Psoas muscle (tissue), 8 donors: ENCODE data around the gene RNF213. TPM values are rescaled to one million over a fixed set of nuclear protein-coding genes. Genes with fewer than 3 reads are reported as not detected.
A peak's percentile ranks its signal among the peaks of the same experiment; 100 is the strongest.

Source experiments
- ATAC-seq, 4 donors: fragments of 200-7000 bp; cut with Tn5 transposase; one replicate each; pipeline ENCODE4 v1.9.1; 2020; ENCODE audit warnings: moderate library complexity in 3 of 4, mild to moderate bottlenecking in 2 of 4
- DNase-seq, 2 donors: peaks; one replicate each; pipeline ENCODE4 v3.0.0-alpha.2; 2020
- H3K27ac ChIP-seq: fragments of 200-600 bp; one replicate; pipeline ENCODE4 v1.8.0; 2022
- H3K27me3 ChIP-seq, 3 donors: fragments of 200-600 bp in 1 of 3; one replicate each; pipeline versions ENCODE4 v1.6.1 to v1.8.0; 2013 to 2022; ENCODE audit warnings: low read length in 2 of 3, mild to moderate bottlenecking in 2 of 3, moderate library complexity in 1 of 3; ENCODE audit not compliant: insufficient read depth in 3 of 3
- H3K36me3 ChIP-seq, 2 donors: fragments of 200-600 bp in 1 of 2; one replicate each; pipeline versions ENCODE4 v1.6.1 to v1.8.0; 2013 to 2022; ENCODE audit warnings: low read depth in 1 of 2, mild to moderate bottlenecking in 1 of 2, moderate library complexity in 1 of 2; ENCODE audit not compliant: insufficient read depth in 1 of 2
- H3K4me1 ChIP-seq: fragments of 200-600 bp; one replicate; pipeline ENCODE4 v1.8.0; 2022
- H3K4me3 ChIP-seq: fragments of 200-600 bp; one replicate; pipeline ENCODE4 v1.8.0; 2022; ENCODE audit warnings: mild to moderate bottlenecking
- H3K9me3 ChIP-seq: fragments of 200-600 bp; one replicate; pipeline ENCODE4 v1.8.0; 2022
- CTCF ChIP-seq: fragments of 200-600 bp; IDR thresholded peaks from one replicate; pipeline ENCODE4 v1.8.0; 2022; ENCODE audit warnings: antibody characterized with exemption
- WGBS, 3 donors: extraction: QIAGEN DNeasy Blood & Tissue Kit; methylation state at CpG; one replicate each; pipeline versions ENCODE4 v1.1.6 to v1.1.7; 2013; 5-methylcytosine and 5-hydroxymethylcytosine counted together
- intact Hi-C, 2 donors: fragments of 100-400 bp; cut with DNase I; formaldehyde crosslinking; loops; one replicate each; pipeline versions ENCODE4 v1.11.0 to v1.14.2; 2022
- polyA plus RNA-seq, 3 donors: library from polyadenylated mRNA; stranded (reverse); fragments of 200-250 nt; gene quantifications; one replicate each; pipeline ENCODE4 v1.2.3, GENCODE V29; 2013
- total RNA-seq, 4 donors: library from RNA; stranded (reverse); fragmentation: NEBNext Ultra II Directional in 2 of 4; extraction: Animal tissue kit (Norgen Biotek cat#: 25700) in 2 of 4; gene quantifications; one replicate each; pipeline versions ENCODE4 v1.2.1 to v1.2.4, GENCODE V29; 2021 to 2023
- donor health status: healthy with polysubstance abuse.
- donor health status: DM: no; HTN: no; CAD: no; lungs with moderate emphysema.
- donor health status: Bipolar disorder and iron deficiency.
- donor health status: healthy.
- donor health status: DM: yes; HTN: yes; CAD: no.
- donor health status: DM: no; HTN: no; CAD: no.
- donor health status: DM: no; HTN: no; CAD: no.
- donor health status: DM: yes; HTN: yes; CAD: no.

Gene RNF213
- total and polyA plus RNA-seq, 7 donors = 10.2 to 42.0 (median 33.7) TPM

DNA sequence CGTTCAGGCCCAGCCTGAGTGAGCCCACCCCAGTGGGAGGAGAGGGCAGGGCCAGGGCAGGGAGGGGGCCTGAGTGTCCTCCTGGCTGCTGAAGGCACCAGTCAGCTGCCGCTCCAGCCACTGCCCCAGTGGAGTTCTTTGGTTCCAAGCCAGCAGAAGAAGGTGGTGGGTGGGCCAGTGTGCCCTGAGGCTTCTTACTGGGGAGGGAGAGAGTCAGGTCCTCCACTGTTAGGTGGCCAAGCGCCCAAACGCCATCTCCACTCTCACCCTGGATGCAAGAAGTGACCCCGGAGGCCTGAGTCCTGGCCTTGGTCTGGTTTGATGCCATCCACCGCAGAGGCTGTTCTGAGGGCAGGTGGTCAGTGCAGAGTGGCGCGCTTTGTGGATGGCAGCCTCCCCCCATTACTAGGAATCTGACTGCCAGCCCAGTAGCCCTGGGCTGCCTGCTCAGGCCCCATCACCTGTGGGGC is 2.2 kb downstream of the RNF213 start:
- 33 to 64% (median 48%) methylated on average over 8 of the region's 8 CpGs for WGBS, 3 donors
- intact Hi-C loops = loop anchor here (5.0 kb wide), 2 partner anchors 46 to 111 kb away; no protein-coding TSS in a partner anchor

DNA sequence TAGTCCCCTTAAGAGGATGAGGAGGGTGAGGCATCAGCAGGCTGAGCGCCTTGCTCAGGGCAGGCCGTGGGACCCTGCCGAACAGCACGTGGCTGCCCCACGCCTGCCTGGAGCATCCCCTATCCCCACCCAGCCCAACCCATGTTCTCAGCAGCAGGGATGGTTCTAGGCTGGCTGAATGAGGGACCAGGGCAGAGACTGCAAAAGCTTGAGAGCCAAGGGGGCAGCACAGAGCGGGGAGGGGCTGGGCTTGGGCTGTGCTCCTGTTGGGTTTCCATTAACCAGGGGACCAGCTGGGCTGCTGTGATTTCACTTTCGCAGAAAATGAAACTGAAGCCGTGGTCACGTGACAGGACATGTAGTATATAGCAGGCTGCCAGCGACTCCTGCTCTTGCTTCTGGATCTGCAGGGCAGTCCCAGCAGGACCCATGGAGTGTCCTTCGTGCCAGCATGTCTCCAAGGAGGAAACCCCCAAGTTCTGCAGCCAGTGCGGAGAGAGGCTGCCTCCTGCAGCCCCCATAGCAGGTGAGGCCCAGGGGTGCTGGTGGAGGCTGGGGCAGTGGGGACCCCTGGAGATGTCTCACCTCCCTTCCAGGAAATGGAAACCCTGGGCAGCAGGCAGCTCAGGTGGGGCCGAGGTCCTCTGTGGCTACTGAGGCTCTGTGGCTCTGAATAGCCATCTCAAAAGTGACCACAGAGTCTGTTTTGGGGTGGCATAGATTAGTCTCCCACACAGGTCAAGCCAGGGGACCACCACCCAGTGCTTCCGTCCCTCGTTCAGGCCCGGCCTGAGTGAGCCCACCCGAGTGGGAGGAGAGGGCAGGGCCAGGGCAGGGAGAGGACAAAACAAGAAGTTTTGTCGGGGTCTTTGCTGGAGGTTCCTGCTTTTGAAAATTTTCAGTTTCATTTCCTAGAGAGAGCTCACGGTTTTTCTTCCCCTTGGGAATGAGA is 2.9 kb downstream of the RNF213 start:
- H3K27me3 ChIP-seq = no peaks in the 10 kb centered on the region
- ATAC-seq (peak; percentile 54 to 72 (median 62)), DNase-seq (peak; percentile 78 to 88)
- peaks cover 0 to 38% of the 10 kb centered on the region in 2 donors for H3K36me3 ChIP-seq
- peak overlapping the region; percentile 95 for H3K27ac ChIP-seq
- H3K4me1 ChIP-seq = peaks cover 29% of the 10 kb centered on the region
- intact Hi-C loops = loop anchor here (5.0 kb wide), 2 partner anchors 46 to 111 kb away; no protein-coding TSS in a partner anchor
- peak; percentile 7 for TF ChIP-seq CTCF
- peak overlapping the region; percentile 96 for H3K4me3 ChIP-seq
- 18 to 24% (median 23%) methylated on average over 19 of the region's 19 CpGs for WGBS, 3 donors
- H3K9me3 ChIP-seq = no peaks in the 10 kb centered on the region

More for the DNA sequence above, 2.2 kb downstream of the RNF213 start:
- peak overlapping the region; percentile 95 for H3K27ac ChIP-seq
- peaks cover 29% of the 10 kb centered on the region for H3K4me1 ChIP-seq
- H3K36me3 ChIP-seq = peaks cover 0 to 32% of the 10 kb centered on the region in 2 donors
- no peaks in the 10 kb centered on the region for H3K9me3 ChIP-seq
- peak overlapping the region; percentile 96 for H3K4me3 ChIP-seq
- ATAC-seq = no peak
- H3K27me3 ChIP-seq = no peaks in the 10 kb centered on the region
- no peak for TF ChIP-seq CTCF
- DNase-seq = no peak

DNA sequence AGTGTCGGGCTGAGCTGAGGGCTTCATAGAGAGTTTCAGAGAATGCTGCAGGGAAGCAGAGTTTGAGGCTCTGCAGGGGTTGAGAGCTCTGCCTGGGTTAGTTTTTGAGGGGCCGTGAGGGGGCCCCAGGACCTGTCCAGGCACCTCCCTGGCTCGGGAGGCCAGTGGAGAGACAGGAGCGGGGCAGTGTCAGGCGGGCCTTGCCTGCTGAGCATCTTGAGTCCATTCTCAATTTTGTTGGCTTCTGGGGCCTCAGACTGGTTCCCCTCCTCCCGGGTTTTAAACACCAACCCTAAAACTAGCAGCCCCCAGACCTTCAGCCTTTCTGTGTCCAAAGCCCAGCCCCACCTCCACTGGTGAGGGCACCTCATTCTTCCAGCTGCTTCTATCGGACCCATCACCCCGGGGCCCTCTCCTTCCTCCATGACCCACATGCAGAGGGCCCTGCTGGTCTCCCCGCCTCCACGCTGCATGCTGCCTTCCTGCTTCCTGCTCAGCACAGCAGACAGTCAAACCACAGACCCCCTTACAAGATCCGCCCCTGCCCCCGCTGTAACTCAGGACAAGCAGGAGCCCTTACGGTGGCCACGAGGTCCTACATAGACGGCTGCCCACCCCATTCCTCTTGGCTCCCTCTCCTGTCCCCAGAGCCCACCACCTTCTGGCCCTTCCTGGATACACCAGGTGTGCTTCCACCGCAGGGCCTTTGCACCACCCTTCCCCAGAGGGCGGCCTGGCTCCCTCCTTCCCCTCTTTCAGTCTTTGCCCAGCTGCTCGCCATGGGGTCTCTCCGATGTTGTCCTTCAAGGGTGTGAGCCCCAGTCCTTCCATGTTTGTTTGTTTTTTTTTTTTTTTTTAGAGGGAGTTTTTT is 3.8 kb downstream of the RNF213 start:
- peak overlapping the region; percentile 96 for H3K4me3 ChIP-seq
- H3K9me3 ChIP-seq = no peaks in the 10 kb centered on the region
- intact Hi-C loops = loop anchor here (5.0 kb wide), 2 partner anchors 47 to 112 kb away; no protein-coding TSS in a partner anchor
- H3K36me3 ChIP-seq = peaks cover 0 to 45% of the 10 kb centered on the region in 2 donors
- no peaks in the 10 kb centered on the region for H3K27me3 ChIP-seq
- no peak overlapping the region for H3K27ac ChIP-seq
- no peak for ATAC-seq
- 76 to 79% (median 78%) methylated on average over 19 of the region's 19 CpGs for WGBS, 3 donors
- DNase-seq = peak in 1 of 2 donors; percentile 57
- peaks cover 29% of the 10 kb centered on the region for H3K4me1 ChIP-seq
- TF ChIP-seq CTCF = no peak

DNA sequence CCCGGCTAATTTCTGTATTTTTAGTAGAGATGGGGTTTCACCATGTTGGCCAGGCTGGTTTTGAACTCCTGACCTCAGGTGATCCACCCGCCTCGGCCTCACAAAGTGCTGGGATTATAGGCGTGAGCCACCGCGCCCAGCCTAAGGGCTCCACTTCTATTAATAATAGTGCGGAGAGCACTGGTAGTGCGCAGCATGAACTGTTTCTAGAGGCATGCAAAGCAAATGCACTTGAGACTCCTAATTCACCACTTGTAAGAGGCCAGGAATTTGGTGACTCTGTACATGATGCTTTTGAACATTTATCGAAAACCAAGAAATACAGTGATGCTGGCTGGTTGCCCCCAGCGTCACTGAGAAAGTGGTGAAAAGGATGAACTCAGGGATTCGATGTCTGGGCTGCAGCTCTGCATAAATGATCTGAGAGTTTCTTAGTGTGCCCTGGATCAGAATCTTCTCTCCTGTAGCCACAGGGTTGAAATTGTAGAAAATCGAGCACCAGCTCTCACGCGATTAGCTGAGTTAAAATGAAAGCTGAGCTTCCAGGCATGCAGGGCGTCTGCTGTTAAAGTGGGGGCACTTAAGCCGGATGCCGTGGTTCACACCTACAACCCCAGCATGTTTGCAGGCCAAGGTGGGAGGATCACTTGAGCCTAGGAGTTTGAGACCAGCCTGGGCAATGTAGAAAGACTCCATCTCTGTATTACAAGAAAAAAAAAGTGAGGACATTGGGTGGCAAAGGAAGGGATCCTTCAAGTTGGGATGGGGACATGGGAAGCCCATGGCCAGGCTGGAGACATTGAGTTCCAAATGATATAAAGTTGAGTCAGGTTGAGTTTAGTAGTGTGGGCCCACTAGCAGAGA is 4.8 kb downstream of the RNF213 start:
- 84 to 93% (median 84%) methylated on average over 17 of the region's 17 CpGs for WGBS, 3 donors
- H3K4me3 ChIP-seq = peak overlapping the region; percentile 96
- no peaks in the 10 kb centered on the region for H3K27me3 ChIP-seq
- intact Hi-C loops = no loop called here
- peaks cover 25% of the 10 kb centered on the region for H3K4me1 ChIP-seq
- no peak overlapping the region for H3K27ac ChIP-seq
- peaks cover 0 to 54% of the 10 kb centered on the region in 2 donors for H3K36me3 ChIP-seq
- DNase-seq = no peak
- no peaks in the 10 kb centered on the region for H3K9me3 ChIP-seq
- no peak for TF ChIP-seq CTCF
- no peak for ATAC-seq
